Smooth muscle cell of bladder (primary cell): Measurements from ENCODE around the gene SAA1. TPM values are rescaled to one million over a fixed set of nuclear protein-coding genes. Genes with fewer than 3 reads are reported as not detected.

ENCODE experiments used
- total RNA-seq: library from RNA; depleted of rRNA; stranded (reverse); fragments of >200 nt; gene quantifications from 2 replicates; pipeline ENCODE4 v1.2.3, GENCODE V29; 2014

Gene SAA1
- 0.37 TPM in 1 of 2 replicates, not detected in the other for total RNA-seq

DNA sequence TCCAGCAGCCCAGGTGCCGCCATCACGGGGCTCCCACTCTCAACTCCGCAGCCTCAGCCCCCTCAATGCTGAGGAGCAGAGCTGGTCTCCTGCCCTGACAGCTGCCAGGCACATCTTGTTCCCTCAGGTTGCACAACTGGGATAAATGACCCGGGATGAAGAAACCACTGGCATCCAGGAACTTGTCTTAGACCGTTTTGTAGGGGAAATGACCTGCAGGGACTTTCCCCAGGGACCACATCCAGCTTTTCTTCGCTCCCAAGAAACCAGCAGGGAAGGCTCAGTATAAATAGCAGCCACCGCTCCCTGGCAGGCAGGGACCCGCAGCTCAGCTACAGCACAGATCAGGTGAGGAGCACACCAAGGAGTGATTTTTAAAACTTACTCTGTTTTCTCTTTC is at the start of gene SAA1:
Gene SAA1, plus strand, starts transcription at position 316 of the 400 bp plus-strand sequence. CDS start 624 bp downstream, outside the sequence.

DNA sequence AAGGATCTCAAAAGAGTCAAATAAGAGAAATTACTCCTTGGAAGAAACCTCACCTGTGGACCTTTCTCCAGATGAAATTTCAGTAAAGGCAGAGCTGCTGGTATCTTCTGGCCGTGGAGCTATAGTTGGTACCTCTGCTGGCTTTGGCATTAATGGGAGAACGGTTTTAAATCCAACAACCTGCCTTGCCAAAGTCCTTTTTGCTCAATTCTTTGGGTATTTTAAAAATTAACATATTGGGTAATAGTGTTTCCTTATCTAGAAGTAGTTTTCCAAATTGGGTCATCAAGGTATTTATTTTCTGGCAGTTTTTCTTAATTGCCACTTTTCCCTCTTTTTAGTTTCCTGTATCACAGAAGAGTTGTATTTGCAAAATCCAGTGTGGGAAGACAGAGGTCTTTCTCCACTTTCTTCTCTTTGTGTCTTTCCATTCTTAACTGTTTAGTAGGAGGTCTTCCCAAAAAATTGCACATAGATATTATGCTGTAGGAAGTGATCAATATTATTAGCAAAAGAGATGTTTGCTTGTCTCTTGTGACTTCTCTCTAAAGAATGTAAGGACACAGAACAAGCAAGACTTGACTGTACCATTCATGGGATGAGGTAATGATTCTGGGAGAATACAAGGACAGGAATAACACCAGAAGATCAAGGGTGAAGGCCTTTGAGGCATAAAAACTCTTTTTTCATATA is 29.3 kb upstream of the SAA1 start, which contains the start of gene SAA4:
Gene SAA4, minus strand, starts transcription at position 139 of the 693 bp plus-strand sequence. CDS start 876 bp downstream, outside the sequence.

DNA sequence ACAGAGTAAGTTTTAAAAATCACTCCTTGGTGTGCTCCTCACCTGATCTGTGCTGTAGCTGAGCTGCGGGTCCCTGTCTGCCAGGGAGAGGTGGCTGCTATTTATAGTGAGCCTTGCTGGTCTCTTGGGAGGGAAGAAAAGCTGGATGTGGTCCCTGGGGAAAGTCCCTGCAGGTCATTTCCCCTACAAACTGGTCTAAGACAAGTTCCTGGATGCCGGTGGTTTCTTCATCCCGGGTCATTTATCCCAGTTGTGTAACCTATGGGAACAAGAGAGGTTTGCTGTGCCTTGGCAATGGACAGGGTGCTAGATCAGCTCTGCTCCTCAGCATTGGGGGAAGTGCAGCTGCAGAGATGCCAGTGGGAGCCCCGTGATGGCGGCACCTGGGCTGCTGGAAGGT is 17.5 kb upstream of the SAA1 start, which contains the start of gene SAA2:
Gene SAA2, minus strand, starts transcription at position 108 of the 400 bp plus-strand sequence. CDS start 657 bp downstream, outside the sequence.

Other genes with a start within 250 kb of the SAA1 start
- 0.09 and 0.14 TPM in 2 replicates for gene TPH1, start 220.0 kb upstream of the SAA1 start, total RNA-seq
- gene SAAL1, start 160.2 kb upstream of the SAA1 start, total RNA-seq = 9.8 and 12.8 TPM in 2 replicates
- gene MRGPRX3, start 133.7 kb upstream of the SAA1 start, total RNA-seq = not detected in 2 replicates
- under 0.01 TPM in 1 of 2 replicates, not detected in the other for gene MRGPRX4, start 93.4 kb upstream of the SAA1 start, total RNA-seq
- gene SAA4, start 29.5 kb upstream of the SAA1 start, total RNA-seq = not detected in 2 replicates
- 0.28 TPM in 1 of 2 replicates, not detected in the other for gene SAA2, start 17.6 kb upstream of the SAA1 start, total RNA-seq
- 33.3 and 43.1 TPM in 2 replicates for gene HPS5, start 55.9 kb downstream of the SAA1 start, total RNA-seq
- 57.9 and 59.2 TPM in 2 replicates for gene GTF2H1, start 56.3 kb downstream of the SAA1 start, total RNA-seq
- 473 and 711 TPM in 2 replicates for gene LDHA, start 128.3 kb downstream of the SAA1 start, total RNA-seq
- 1.1 TPM in 1 of 2 replicates, not detected in the other for gene LDHC, start 146.1 kb downstream of the SAA1 start, total RNA-seq
- gene LDHAL6A, start 189.6 kb downstream of the SAA1 start, total RNA-seq = not detected in 2 replicates